ENCODE data around the gene ADAM19.

DNA sequence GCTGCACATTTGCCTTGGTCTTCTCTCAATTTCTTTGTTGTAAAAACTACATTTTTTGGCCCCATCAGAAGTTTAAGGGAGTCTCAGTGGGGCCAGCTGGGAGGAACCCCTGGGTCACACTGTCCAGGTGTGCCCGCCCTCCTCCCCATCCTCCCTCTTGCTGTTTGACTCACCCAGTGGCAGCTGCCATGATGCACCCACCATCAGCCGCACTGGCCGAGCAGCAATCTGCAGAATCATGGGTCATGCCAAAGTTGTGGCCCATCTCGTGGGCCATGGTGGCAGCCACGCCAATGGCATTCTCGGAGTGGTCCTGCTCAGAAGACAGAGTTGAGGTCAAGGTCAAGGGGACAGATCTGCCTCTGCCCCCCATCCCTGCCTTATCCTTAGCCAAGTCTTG is 70.1 kb downstream of the ADAM19 start:
- TF ChIP-seq POLR2A (IDR thresholded peaks at IDR 0.05; ENCODE audit: low read length), result no peak
- TF ChIP-seq GATA1 (IDR thresholded peaks at IDR 0.05; ENCODE audit: low read depth, low read length), result no peak

All from erythroblast (primary cell).